CD8-positive, alpha-beta memory T cell (primary cell): Measurements from ENCODE around the gene SAMD13. TPM values are rescaled to one million over a fixed set of nuclear protein-coding genes. Genes with fewer than 3 reads are reported as not detected.

ENCODE experiments used
- CTCF ChIA-PET: fragments of 350-600 bp; sonication (Branson Sonifier 250); formaldehyde crosslinking; loops from one replicate; lab custom pipeline; 2021; ENCODE audit warnings: antibody characterized with exemption; lab: Charles Lee
- POLR2A ChIA-PET: fragments of 350-600 bp; sonication (Branson Sonifier 250); formaldehyde crosslinking; loops from one replicate; lab custom pipeline; 2021; ENCODE audit warnings: antibody characterized with exemption; lab: Charles Lee
- DNase-seq, 5 donors: peaks; one replicate each; pipeline versions ENCODE4 v3.0.0 to v3.0.0-alpha.2; 2020 to 2022; ENCODE audit warnings: mixed read lengths in 1 of 5
- H3K27ac ChIP-seq: one replicate; pipeline ENCODE4 v1.7.0; 2013; ENCODE audit warnings: low read depth, mild to moderate bottlenecking, low read length, moderate library complexity
- H3K27me3 ChIP-seq: 2 replicates; pipeline ENCODE4 v1.7.0; 2013; ENCODE audit warnings: low read length, mild to moderate bottlenecking; ENCODE audit not compliant: insufficient read depth, poor library complexity, severe bottlenecking
- H3K36me3 ChIP-seq: 2 replicates; pipeline ENCODE4 v1.7.0; 2013; ENCODE audit warnings: mild to moderate bottlenecking, low read length, moderate library complexity; ENCODE audit not compliant: insufficient read depth
- H3K4me1 ChIP-seq: 2 replicates; pipeline ENCODE4 v1.7.0; 2013; ENCODE audit warnings: mild to moderate bottlenecking, low read length, moderate library complexity; ENCODE audit not compliant: insufficient read depth
- H3K4me3 ChIP-seq: 2 replicates; pipeline ENCODE4 v1.7.0; 2013; ENCODE audit warnings: mild to moderate bottlenecking, low read length
- H3K9me3 ChIP-seq: 2 replicates; pipeline ENCODE4 v1.7.0; 2013; ENCODE audit warnings: mild to moderate bottlenecking, low read length
- H3K27ac Mint-ChIP-seq, 8 donors: one replicate each; pipeline ENCODE4 v1.8.0; 2020 to 2021; ENCODE audit warnings: mixed read lengths in 8 of 8, mild to moderate bottlenecking in 6 of 8, inconsistent platforms in 3 of 8, moderate library complexity in 3 of 8
- H3K27me3 Mint-ChIP-seq, 2 donors: one replicate each; pipeline ENCODE4 v1.8.0; 2020 to 2021; ENCODE audit warnings: mixed read lengths in 2 of 2, mild to moderate bottlenecking in 1 of 2, moderate library complexity in 1 of 2
- H3K36me3 Mint-ChIP-seq, 3 donors: one replicate each; pipeline ENCODE4 v1.8.0; 2020 to 2021; ENCODE audit warnings: mixed read lengths in 3 of 3, inconsistent platforms in 1 of 3, mild to moderate bottlenecking in 1 of 3
- H3K4me1 Mint-ChIP-seq, 3 donors: one replicate each; pipeline ENCODE4 v1.8.0; 2020 to 2021; ENCODE audit warnings: mixed read lengths in 3 of 3, inconsistent platforms in 1 of 3, mild to moderate bottlenecking in 1 of 3
- H3K4me3 Mint-ChIP-seq, 7 donors: one replicate each; pipeline ENCODE4 v1.8.0; 2020 to 2021; ENCODE audit warnings: mixed read lengths in 7 of 7, mild to moderate bottlenecking in 6 of 7, moderate library complexity in 4 of 7, inconsistent platforms in 2 of 7
- H3K9me3 Mint-ChIP-seq, 5 donors: one replicate each; pipeline ENCODE4 v1.8.0; 2020 to 2022; ENCODE audit warnings: mixed read lengths in 5 of 5, mild to moderate bottlenecking in 3 of 5, moderate library complexity in 2 of 5, inconsistent platforms in 1 of 5
- polyA plus RNA-seq: library from polyadenylated mRNA; unstranded; fragments of 300-500 nt; fragmentation: Illumina TruSeq; gene quantifications from one replicate; pipeline ENCODE4 v1.2.3, GENCODE V29; 2021
- total RNA-seq, 2 experiments: library from RNA; stranded (reverse); gene quantifications; one replicate each; pipeline ENCODE4 v1.2.3, GENCODE V29; 2021

The SAMD13 gene
- total and polyA plus RNA-seq, 3 experiments from 2014 or later: 0.35 to 0.48 (median 0.39) TPM

- H3K4me3 Mint-ChIP-seq: no peak overlapping the region
- ChIA-PET CTCF (no interaction called here), POLR2A (no interaction called here)
- no peaks in the 10 kb centered on the region for H3K27me3 ChIP-seq
- no peaks in the 10 kb centered on the region for H3K9me3 ChIP-seq
- H3K27me3 Mint-ChIP-seq: peaks cover 4 to 10% of the 10 kb centered on the region in 2 donors
- no peaks in the 10 kb centered on the region for H3K9me3 Mint-ChIP-seq
- H3K36me3 ChIP-seq: no peaks in the 10 kb centered on the region
- no peak overlapping the region for H3K4me3 ChIP-seq
- no peaks in the 10 kb centered on the region for H3K4me1 ChIP-seq
- no peak for DNase-seq
- H3K36me3 Mint-ChIP-seq: no peaks in the 10 kb centered on the region
- H3K27ac ChIP-seq: no peak overlapping the region
- H3K4me1 Mint-ChIP-seq: no peaks in the 10 kb centered on the region
- no peak overlapping the region for H3K27ac Mint-ChIP-seq
Observed at GRCh38 chr1:84350104-84350503, 48.6 kb downstream of the SAMD13 start.

GRCh38 chr1:84350550-84350949 lies 49.0 kb downstream of the SAMD13 start:
- Histone ChIP-seq H3K4me3 (no peak overlapping the region), H3K36me3 (no peaks in the 10 kb centered on the region), H3K9me3 (no peaks in the 10 kb centered on the region), H3K27ac (no peak overlapping the region), H3K27me3 (no peaks in the 10 kb centered on the region), H3K4me1 (no peaks in the 10 kb centered on the region)
- Mint-ChIP-seq H3K4me3 (no peak overlapping the region), H3K9me3 (no peaks in the 10 kb centered on the region), H3K4me1 (no peaks in the 10 kb centered on the region), H3K36me3 (no peaks in the 10 kb centered on the region), H3K27me3 (peaks cover 4 to 10% of the 10 kb centered on the region in 2 donors), H3K27ac (peak overlapping the region in 1 of 8 donors; percentile 7)
- ChIA-PET POLR2A (no interaction called here), CTCF (no interaction called here)
- no peak for DNase-seq

GRCh38 chr1:84352298-84353106 lies 51.0 kb downstream of the SAMD13 start:
- Mint-ChIP-seq H3K36me3 (peaks cover 0 to 7% (median 0%) of the 10 kb centered on the region in 3 donors), H3K27me3 (peaks cover 5 to 17% of the 10 kb centered on the region in 2 donors), H3K4me1 (no peaks in the 10 kb centered on the region), H3K27ac (no peak overlapping the region), H3K4me3 (no peak overlapping the region), H3K9me3 (no peaks in the 10 kb centered on the region)
- H3K4me3 ChIP-seq: no peak overlapping the region
- H3K36me3 ChIP-seq: no peaks in the 10 kb centered on the region
- DNase-seq: no peak
- no peaks in the 10 kb centered on the region for H3K27me3 ChIP-seq
- ChIA-PET POLR2A (no interaction called here), CTCF (no interaction called here)
- H3K4me1 ChIP-seq: no peaks in the 10 kb centered on the region
- no peaks in the 10 kb centered on the region for H3K9me3 ChIP-seq
- no peak overlapping the region for H3K27ac ChIP-seq

- POLR2A ChIA-PET: no interaction called here
- Histone ChIP-seq H3K27me3 (no peaks in the 10 kb centered on the region), H3K4me3 (no peak overlapping the region), H3K4me1 (no peaks in the 10 kb centered on the region), H3K36me3 (no peaks in the 10 kb centered on the region), H3K27ac (no peak overlapping the region), H3K9me3 (no peaks in the 10 kb centered on the region)
- CTCF ChIA-PET: no interaction called here
- peaks cover 5 to 21% of the 10 kb centered on the region in 2 donors for H3K27me3 Mint-ChIP-seq
- H3K4me1 Mint-ChIP-seq: no peaks in the 10 kb centered on the region
- H3K9me3 Mint-ChIP-seq: no peaks in the 10 kb centered on the region
- DNase-seq: no peak
- H3K36me3 Mint-ChIP-seq: peaks cover 0 to 7% (median 0%) of the 10 kb centered on the region in 3 donors
- H3K4me3 Mint-ChIP-seq: no peak overlapping the region
- H3K27ac Mint-ChIP-seq: no peak overlapping the region
Observed at GRCh38 chr1:84353695-84354094, 52.2 kb downstream of the SAMD13 start.

- no peaks in the 10 kb centered on the region for H3K27me3 ChIP-seq
- DNase-seq: no peak
- peaks cover 0 to 7% (median 0%) of the 10 kb centered on the region in 3 donors for H3K36me3 Mint-ChIP-seq
- no peaks in the 10 kb centered on the region for H3K9me3 Mint-ChIP-seq
- ChIA-PET CTCF (no interaction called here), POLR2A (no interaction called here)
- H3K4me3 ChIP-seq: no peak overlapping the region
- no peaks in the 10 kb centered on the region for H3K4me1 ChIP-seq
- H3K4me1 Mint-ChIP-seq: no peaks in the 10 kb centered on the region
- H3K4me3 Mint-ChIP-seq: no peak overlapping the region
- no peaks in the 10 kb centered on the region for H3K36me3 ChIP-seq
- H3K27ac Mint-ChIP-seq: no peak overlapping the region
- no peak overlapping the region for H3K27ac ChIP-seq
- no peaks in the 10 kb centered on the region for H3K9me3 ChIP-seq
- peaks cover 5 to 21% of the 10 kb centered on the region in 2 donors for H3K27me3 Mint-ChIP-seq
Observed at GRCh38 chr1:84355556-84355955, 54.0 kb downstream of the SAMD13 start.

GRCh38 chr1:84356881-84357280 lies 55.4 kb downstream of the SAMD13 start:
- Mint-ChIP-seq H3K27ac (no peak overlapping the region), H3K27me3 (peaks cover 5 to 21% of the 10 kb centered on the region in 2 donors), H3K4me3 (no peak overlapping the region), H3K4me1 (no peaks in the 10 kb centered on the region), H3K9me3 (no peaks in the 10 kb centered on the region), H3K36me3 (peaks cover 0 to 7% (median 0%) of the 10 kb centered on the region in 3 donors)
- H3K9me3 ChIP-seq: no peaks in the 10 kb centered on the region
- POLR2A ChIA-PET: no interaction called here
- no peak for DNase-seq
- CTCF ChIA-PET: no interaction called here
- H3K4me3 ChIP-seq: no peak overlapping the region
- H3K36me3 ChIP-seq: no peaks in the 10 kb centered on the region
- no peaks in the 10 kb centered on the region for H3K27me3 ChIP-seq
- no peaks in the 10 kb centered on the region for H3K4me1 ChIP-seq
- no peak overlapping the region for H3K27ac ChIP-seq

GRCh38 chr1:84358695-84359094 lies 57.2 kb downstream of the SAMD13 start:
- Mint-ChIP-seq H3K9me3 (no peaks in the 10 kb centered on the region), H3K36me3 (peaks cover 0 to 7% (median 0%) of the 10 kb centered on the region in 3 donors), H3K4me1 (peaks cover 0 to 8% (median 0%) of the 10 kb centered on the region in 3 donors), H3K27ac (no peak overlapping the region), H3K27me3 (peaks cover 5 to 20% of the 10 kb centered on the region in 2 donors), H3K4me3 (no peak overlapping the region)
- H3K27ac ChIP-seq: no peak overlapping the region
- H3K36me3 ChIP-seq: no peaks in the 10 kb centered on the region
- H3K9me3 ChIP-seq: no peaks in the 10 kb centered on the region
- DNase-seq: no peak
- CTCF ChIA-PET: no interaction called here
- no peak overlapping the region for H3K4me3 ChIP-seq
- H3K27me3 ChIP-seq: no peaks in the 10 kb centered on the region
- POLR2A ChIA-PET: no interaction called here
- no peaks in the 10 kb centered on the region for H3K4me1 ChIP-seq

- H3K27me3 ChIP-seq: no peaks in the 10 kb centered on the region
- ChIA-PET POLR2A (no interaction called here), CTCF (no interaction called here)
- no peaks in the 10 kb centered on the region for H3K4me1 ChIP-seq
- no peaks in the 10 kb centered on the region for H3K36me3 ChIP-seq
- no peak overlapping the region for H3K4me3 Mint-ChIP-seq
- no peaks in the 10 kb centered on the region for H3K9me3 ChIP-seq
- H3K27me3 Mint-ChIP-seq: peaks cover 1 to 11% of the 10 kb centered on the region in 2 donors
- H3K4me1 Mint-ChIP-seq: peaks cover 0 to 9% (median 1%) of the 10 kb centered on the region in 3 donors
- no peak for DNase-seq
- no peaks in the 10 kb centered on the region for H3K9me3 Mint-ChIP-seq
- no peak overlapping the region for H3K27ac Mint-ChIP-seq
- peaks cover 0 to 7% (median 0%) of the 10 kb centered on the region in 3 donors for H3K36me3 Mint-ChIP-seq
- H3K27ac ChIP-seq: no peak overlapping the region
- H3K4me3 ChIP-seq: no peak overlapping the region
Observed at GRCh38 chr1:84360316-84360715, 58.8 kb downstream of the SAMD13 start.
